NCI-H146 (cell line): ENCODE data around the gene PCDHB4.
"Not testable (repeated sequence)": the region's sequence is repeated elsewhere in the genome, so short reads cannot be mapped to it uniquely, and the experiment has no call there.

Experiments
- DNase-seq: peaks from one replicate; lab custom pipeline; 2025; lab: John Stamatoyannopoulos, UW

Gene PCDHB4

DNA sequence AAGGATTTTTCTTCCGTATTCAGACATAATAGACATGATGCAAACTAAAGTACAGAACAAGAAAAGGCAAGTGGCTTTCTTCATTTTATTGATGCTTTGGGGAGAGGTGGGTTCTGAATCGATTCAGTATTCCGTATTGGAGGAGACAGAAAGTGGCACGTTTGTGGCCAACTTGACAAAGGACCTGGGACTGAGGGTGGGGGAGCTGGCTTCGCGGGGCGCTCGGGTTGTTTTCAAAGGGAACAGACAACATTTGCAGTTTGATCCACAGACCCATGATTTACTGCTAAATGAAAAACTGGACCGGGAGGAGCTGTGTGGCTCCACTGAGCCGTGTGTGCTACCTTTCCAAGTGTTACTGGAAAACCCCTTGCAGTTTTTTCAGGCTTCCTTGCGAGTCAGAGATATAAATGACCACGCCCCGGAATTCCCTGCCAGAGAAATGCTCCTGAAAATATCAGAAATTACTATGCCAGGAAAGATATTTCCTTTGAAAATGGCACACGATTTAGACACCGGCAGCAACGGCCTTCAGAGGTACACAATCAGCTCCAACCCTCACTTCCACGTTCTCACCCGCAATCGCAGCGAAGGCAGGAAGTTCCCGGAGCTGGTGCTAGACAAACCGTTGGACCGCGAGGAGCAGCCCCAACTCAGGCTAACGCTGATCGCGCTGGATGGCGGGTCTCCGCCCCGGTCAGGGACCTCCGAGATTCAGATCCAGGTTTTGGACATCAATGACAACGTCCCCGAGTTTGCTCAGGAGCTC is 28.8 kb downstream of the PCDHB4 start:
- DNase-seq = no peak

DNA sequence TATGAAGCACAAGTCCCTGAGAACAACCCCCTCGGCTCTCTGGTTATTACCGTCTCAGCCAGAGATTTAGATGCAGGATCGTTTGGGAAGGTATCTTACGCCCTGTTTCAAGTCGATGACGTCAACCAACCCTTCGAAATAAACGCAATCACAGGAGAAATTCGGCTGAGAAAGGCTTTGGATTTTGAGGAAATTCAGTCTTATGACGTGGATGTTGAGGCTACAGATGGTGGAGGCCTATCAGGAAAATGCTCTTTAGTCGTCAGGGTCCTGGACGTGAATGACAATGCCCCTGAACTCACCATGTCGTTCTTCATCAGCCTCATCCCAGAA is 29.3 kb downstream of the PCDHB4 start:
- DNase-seq = no peak

DNA sequence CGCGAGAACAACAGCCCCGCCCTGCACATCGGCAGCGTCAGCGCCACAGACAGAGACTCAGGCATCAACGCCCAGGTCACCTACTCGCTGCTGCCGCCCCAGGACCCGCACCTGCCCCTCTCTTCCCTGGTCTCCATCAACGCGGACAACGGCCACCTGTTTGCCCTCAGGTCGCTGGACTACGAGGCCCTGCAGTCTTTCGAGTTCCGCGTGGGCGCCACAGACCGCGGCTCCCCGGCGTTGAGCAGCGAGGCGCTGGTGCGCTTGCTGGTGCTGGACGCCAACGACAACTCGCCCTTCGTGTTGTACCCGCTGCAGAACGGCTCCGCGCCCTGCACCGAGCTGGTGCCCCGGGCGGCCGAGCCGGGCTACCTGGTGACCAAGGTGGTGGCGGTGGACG is 30.0 kb downstream of the PCDHB4 start:
- DNase-seq = not testable (repeated sequence)

DNA sequence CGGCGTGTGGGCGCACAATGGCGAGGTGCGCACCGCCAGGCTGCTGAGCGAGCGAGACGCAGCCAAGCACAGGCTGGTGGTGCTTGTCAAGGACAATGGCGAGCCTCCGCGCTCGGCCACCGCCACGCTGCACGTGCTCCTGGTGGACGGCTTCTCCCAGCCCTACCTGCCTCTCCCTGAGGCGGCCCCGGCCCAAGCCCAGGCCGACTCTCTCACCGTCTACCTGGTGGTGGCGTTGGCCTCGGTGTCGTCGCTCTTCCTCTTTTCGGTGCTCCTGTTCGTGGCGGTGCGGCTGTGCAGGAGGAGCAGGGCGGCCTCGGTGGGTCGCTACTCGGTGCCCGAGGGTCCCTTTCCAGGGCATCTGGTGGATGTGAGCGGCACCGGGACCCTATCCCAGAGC is 30.5 kb downstream of the PCDHB4 start:
- not testable (repeated sequence) for DNase-seq

DNA sequence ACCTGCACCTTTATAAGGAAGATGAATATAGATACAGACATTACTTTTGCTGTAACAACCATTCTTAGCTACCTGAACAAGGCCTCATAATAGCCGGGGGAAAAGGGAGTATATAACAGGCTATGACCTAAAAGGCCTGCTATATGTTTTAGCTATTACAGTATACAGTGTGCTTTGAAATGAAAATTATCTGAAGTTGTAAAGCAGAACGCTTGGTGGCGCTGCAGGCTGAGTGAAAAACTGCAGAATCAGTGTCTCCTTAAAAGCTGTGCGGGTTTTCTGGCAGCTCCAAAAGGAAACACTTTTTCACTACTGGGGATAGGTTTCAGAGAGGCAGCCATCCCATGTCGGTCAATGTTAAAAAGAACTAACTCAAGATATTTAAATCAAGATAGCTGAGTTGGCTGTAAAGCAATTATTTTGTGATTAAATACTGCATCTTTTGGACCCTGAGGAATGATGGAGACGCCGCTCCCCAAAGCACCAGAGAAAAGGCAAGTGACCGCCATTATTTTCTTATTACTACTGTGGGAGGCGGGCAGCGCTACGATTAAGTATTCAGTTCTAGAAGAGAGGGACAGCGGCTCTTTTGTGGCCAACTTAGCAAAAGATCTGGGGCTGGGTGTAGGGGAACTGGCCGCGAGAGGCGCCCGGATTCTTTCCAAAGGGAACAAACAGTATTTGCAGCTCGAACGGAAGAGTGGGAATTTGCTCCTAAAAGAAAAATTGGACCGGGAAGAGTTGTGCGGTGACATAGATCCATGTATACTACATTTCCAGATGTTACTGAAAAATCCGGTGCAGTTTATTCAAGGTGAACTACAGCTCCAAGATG is 34.1 kb downstream of the PCDHB4 start:
- peak; percentile 17 for DNase-seq

DNA sequence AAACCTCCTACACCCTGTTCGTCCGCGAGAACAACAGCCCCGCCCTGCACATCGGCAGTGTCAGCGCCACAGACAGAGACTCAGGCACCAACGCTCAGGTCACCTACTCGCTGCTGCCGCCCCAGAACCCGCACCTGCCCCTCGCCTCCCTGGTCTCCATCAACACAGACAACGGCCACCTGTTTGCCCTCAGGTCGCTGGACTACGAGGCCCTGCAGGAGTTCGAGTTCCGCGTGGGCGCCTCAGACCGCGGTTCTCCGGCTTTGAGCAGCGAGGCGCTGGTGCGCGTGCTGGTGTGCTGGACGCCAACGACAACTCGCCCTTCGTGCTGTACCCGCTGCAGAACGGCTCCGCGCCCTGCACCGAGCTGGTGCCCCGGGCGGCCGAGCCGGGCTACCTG is 35.7 kb downstream of the PCDHB4 start:
- not testable (repeated sequence) for DNase-seq

DNA sequence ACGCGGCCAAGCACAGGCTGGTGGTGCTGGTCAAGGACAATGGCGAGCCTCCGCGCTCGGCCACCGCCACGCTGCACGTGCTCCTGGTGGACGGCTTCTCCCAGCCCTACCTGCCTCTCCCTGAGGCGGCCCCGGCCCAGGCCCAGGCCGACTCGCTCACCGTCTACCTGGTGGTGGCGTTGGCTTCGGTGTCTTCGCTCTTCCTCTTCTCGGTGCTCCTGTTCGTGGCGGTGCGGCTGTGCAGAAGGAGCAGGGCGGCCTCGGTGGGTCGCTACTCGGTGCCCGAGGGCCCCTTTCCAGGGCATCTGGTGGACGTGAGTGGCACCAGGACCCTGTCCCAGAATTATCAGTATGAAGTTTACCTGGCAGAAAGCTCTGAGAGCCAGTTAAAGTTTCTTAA is 36.3 kb downstream of the PCDHB4 start:
- not testable (repeated sequence) for DNase-seq

DNA sequence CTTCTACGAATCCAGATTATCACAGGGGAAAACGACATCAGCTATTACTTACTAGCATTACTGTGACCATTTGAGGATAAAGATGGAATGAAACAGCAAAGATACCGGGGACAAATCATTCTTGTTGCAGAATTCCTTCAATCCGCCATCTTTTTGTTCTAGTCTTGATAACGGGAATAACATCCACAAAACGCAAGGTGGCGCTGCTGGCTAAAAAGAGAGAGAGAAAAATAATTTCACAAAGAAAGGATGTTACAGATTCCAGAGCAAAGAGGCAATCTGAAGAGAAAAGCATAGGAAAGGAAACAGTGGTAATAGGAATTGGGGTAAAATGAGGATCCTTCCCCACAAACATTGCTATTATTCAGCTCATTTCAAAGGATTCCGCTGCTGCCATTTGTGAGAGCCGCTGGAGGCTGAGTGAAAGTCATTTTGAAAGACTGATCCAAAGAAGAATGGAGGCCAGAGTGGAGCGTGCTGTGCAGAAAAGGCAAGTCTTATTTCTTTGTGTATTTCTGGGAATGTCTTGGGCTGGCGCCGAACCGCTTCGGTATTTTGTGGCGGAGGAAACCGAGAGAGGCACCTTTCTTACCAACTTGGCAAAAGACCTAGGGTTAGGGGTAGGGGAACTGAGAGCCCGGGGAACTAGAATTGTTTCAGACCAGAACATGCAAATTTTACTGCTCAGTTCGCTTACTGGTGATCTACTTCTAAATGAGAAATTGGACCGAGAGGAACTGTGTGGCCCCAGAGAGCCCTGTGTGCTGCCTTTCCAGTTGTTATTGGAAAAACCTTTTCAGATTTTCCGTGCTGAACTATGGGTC is 51.0 kb downstream of the PCDHB4 start, which contains the start of gene PCDHB7:
TSS of gene PCDHB7 (plus strand) at position 264 of the 824 bp plus-strand sequence. CDS start at position 456, 192 bp downstream.
- peak; percentile 31 for DNase-seq

DNA sequence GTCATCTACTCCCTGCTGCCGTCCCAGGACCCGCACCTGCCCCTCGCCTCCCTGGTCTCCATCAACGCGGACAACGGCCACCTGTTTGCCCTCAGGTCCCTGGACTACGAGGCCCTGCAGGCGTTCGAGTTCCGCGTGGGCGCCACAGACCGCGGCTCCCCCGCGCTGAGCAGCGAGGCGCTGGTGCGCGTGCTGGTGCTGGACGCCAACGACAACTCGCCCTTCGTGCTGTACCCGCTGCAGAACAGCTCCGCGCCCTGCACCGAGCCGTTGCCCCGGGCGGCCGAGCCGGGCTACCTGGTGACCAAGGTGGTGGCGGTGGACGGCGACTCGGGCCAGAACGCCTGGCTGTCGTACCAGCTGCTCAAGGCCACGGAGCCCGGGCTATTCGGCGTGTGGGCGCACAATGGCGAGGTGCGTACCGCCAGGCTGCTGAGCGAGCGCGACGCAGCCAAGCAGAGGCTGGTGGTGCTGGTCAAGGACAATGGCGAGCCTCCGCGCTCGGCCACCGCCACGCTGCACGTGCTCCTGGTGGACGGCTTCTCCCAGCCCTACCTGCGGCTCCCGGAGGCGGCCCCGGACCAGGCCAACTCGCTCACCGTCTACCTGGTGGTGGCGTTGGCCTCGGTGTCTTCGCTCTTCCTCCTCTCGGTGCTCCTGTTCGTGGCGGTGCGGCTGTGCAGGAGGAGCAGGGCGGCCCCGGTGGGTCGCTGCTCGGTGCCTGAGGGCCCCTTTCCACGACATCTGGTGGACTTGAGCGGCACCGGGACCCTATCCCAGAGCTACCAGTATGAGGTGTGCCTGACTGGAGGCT is 52.9 kb downstream of the PCDHB4 start:
- not testable (repeated sequence) for DNase-seq
